IMR-90 (cell line): Measurements from ENCODE around the gene PLA2G4E. TPM values are rescaled to one million over a fixed set of nuclear protein-coding genes. Genes with fewer than 3 reads are reported as not detected.

ENCODE experiments used
- ATAC-seq: fragments of 200-7000 bp; cut with Tn5 transposase; 2 replicates; pipeline ENCODE4 v1.9.1; 2020; ENCODE audit warnings: low read depth, mild to moderate bottlenecking, moderate library complexity
- BruUV-seq: library from RNA; stranded (reverse); fragments of 400-500 nt; replicated peaks from 2 replicates; lab custom pipeline; 2021; lab: Mats Ljungman, UMichigan
- CTCF ChIA-PET: fragments of 300-600 bp; formaldehyde crosslinking; extraction: SDS; loops from one replicate; lab custom pipeline; 2021; ENCODE audit warnings: antibody characterized with exemption; lab: Yijun Ruan, JAX
- POLR2A ChIA-PET: fragments of 300-600 bp; sonication (Branson Sonifier 250); formaldehyde crosslinking; loops from one replicate; lab custom pipeline; 2022; ENCODE audit warnings: antibody characterized with exemption; ENCODE audit not compliant: unreplicated experiment; lab: Charles Lee
- DNase-seq: peaks from one replicate; pipeline ENCODE4 v3.0.0; 2013
- H2AFZ ChIP-seq: replicated peaks from 2 replicates; pipeline ENCODE3; 2013; ENCODE audit warnings: low read length, mild to moderate bottlenecking; ENCODE audit not compliant: poor library complexity
- H2AK5ac ChIP-seq: 2 replicates; pipeline ENCODE4 v1.6.1; 2013; ENCODE audit warnings: low read depth, low read length, inconsistent platforms
- H2AK9ac ChIP-seq: replicated peaks from 2 replicates; pipeline ENCODE3; 2013; ENCODE audit warnings: mild to moderate bottlenecking, low read depth, low read length, moderate library complexity; ENCODE audit not compliant: poor library complexity
- H2BK120ac ChIP-seq: 2 replicates; pipeline ENCODE4 v1.6.1; 2013; ENCODE audit warnings: low read depth, low read length, inconsistent platforms
- H2BK15ac ChIP-seq: 3 replicates; pipeline ENCODE4 v1.6.1; 2013; ENCODE audit warnings: low read depth, low read length, inconsistent platforms
- H2BK20ac ChIP-seq: 2 replicates; pipeline ENCODE4 v1.6.1; 2013; ENCODE audit warnings: low read depth, mild to moderate bottlenecking, inconsistent platforms, low read length, moderate library complexity
- H2BK5ac ChIP-seq: 2 replicates; pipeline ENCODE4 v1.6.1; 2013; ENCODE audit warnings: mild to moderate bottlenecking, low read depth, low read length, inconsistent platforms; ENCODE audit not compliant: poor library complexity, severe bottlenecking
- H3K14ac ChIP-seq: replicated peaks from 2 replicates; pipeline ENCODE4 v1.6.1; 2013; ENCODE audit warnings: low read depth, low read length, inconsistent platforms
- H3K18ac ChIP-seq: 2 replicates; pipeline ENCODE4 v1.6.1; 2013; ENCODE audit warnings: low read depth, low read length, control low read depth
- H3K23ac ChIP-seq: 2 replicates; pipeline ENCODE4 v1.6.1; 2013; ENCODE audit warnings: low read depth, low read length, inconsistent platforms
- H3K27ac ChIP-seq: 2 replicates; pipeline ENCODE4 v1.5.1; 2013; ENCODE audit warnings: mild to moderate bottlenecking, control low read depth, low read length; ENCODE audit not compliant: insufficient read depth
- H3K27me3 ChIP-seq: 2 replicates; pipeline ENCODE4 v1.6.1; 2013; ENCODE audit warnings: low read length; ENCODE audit not compliant: control insufficient read depth, insufficient read depth
- H3K36me3 ChIP-seq: 2 replicates; pipeline ENCODE4 v1.6.1; 2013; ENCODE audit warnings: low read length, mixed read lengths; ENCODE audit not compliant: control insufficient read depth, insufficient read depth
- H3K4ac ChIP-seq: 2 replicates; pipeline ENCODE4 v1.6.1; 2013; ENCODE audit warnings: low read depth, low read length, inconsistent platforms
- H3K4me1 ChIP-seq: 2 replicates; pipeline ENCODE4 v1.6.1; 2013; ENCODE audit warnings: low read length, mixed read lengths; ENCODE audit not compliant: control insufficient read depth, insufficient read depth
- H3K4me2 ChIP-seq: 2 replicates; pipeline ENCODE4 v1.6.1; 2013; ENCODE audit warnings: low read depth, mild to moderate bottlenecking, control low read depth, low read length, moderate library complexity
- H3K4me3 ChIP-seq: 2 replicates; pipeline ENCODE4 v1.5.1; 2013; ENCODE audit warnings: low read depth, mild to moderate bottlenecking, control low read depth, low read length, moderate library complexity; ENCODE audit not compliant: insufficient read depth
- H3K56ac ChIP-seq: 2 replicates; pipeline ENCODE4 v1.6.1; 2013; ENCODE audit warnings: low read length, inconsistent platforms; ENCODE audit not compliant: insufficient read depth; ENCODE audit errors: extremely low read depth
- H3K79me1 ChIP-seq, 2 experiments: 2 replicates each; pipeline ENCODE4 v1.6.1; 2013; ENCODE audit warnings: low read length in 2 of 2, inconsistent platforms in 1 of 2, low read depth in 1 of 2
- H3K9ac ChIP-seq: 2 replicates; pipeline ENCODE4 v1.6.1; 2013; ENCODE audit warnings: low read depth, low read length, control low read depth
- H3K9me1 ChIP-seq: 2 replicates; pipeline ENCODE4 v1.6.1; 2013; ENCODE audit warnings: low read length, inconsistent platforms; ENCODE audit not compliant: insufficient read depth
- H3K9me3 ChIP-seq: 2 replicates; pipeline ENCODE4 v1.6.1; 2013; ENCODE audit warnings: low read length; ENCODE audit not compliant: control insufficient read depth, insufficient read depth
- H4K20me1 ChIP-seq: 2 replicates; pipeline ENCODE4 v1.6.1; 2013; ENCODE audit warnings: low read length, inconsistent platforms; ENCODE audit not compliant: insufficient read depth
- H4K5ac ChIP-seq: 2 replicates; pipeline ENCODE4 v1.6.1; 2013; ENCODE audit warnings: mild to moderate bottlenecking, low read depth, low read length, control low read depth
- H4K8ac ChIP-seq, 2 experiments: 2 replicates each; pipeline ENCODE4 v1.6.1; 2013; ENCODE audit warnings: low read depth in 2 of 2, low read length in 2 of 2, control low read depth in 1 of 2, inconsistent platforms in 1 of 2
- H4K91ac ChIP-seq: 2 replicates; pipeline ENCODE4 v1.6.1; 2013; ENCODE audit warnings: low read depth, low read length, inconsistent platforms; ENCODE audit not compliant: insufficient read depth
- BHLHE40 ChIP-seq: fragments of 150-350 bp; IDR thresholded peaks from 2 replicates; pipeline ENCODE4 v1.6.1; 2016; ENCODE audit warnings: mild to moderate bottlenecking, low read depth, low read length
- CHD1 ChIP-seq: IDR thresholded peaks from 2 replicates; pipeline ENCODE4 v1.6.1; 2012; ENCODE audit warnings: low read depth, low read length, improper control_type of control experiment
- CTCF ChIP-seq: conservative IDR thresholded peaks from 2 replicates; pipeline ENCODE4 v1.5.1; 2012; ENCODE audit warnings: mild to moderate bottlenecking, low read depth, low read length, improper control_type of control experiment
- FOS ChIP-seq: fragments of 150-350 bp; IDR thresholded peaks from 2 replicates; pipeline ENCODE4 v1.6.1; 2016; ENCODE audit warnings: low read depth, low read length
- MXI1 ChIP-seq: IDR thresholded peaks from 2 replicates; pipeline ENCODE4 v1.6.1; 2012; ENCODE audit warnings: low read depth, mild to moderate bottlenecking, low read length, moderate library complexity, borderline replicate concordance
- NFE2L2 ChIP-seq: fragments of 150-350 bp; IDR thresholded peaks from 2 replicates; pipeline ENCODE4 v1.6.1; 2016; ENCODE audit warnings: low read depth, mild to moderate bottlenecking, low read length
- RAD21 ChIP-seq: IDR thresholded peaks from 2 replicates; pipeline ENCODE4 v1.6.1; 2012; ENCODE audit warnings: low read length, improper control_type of control experiment
- SMC3 ChIP-seq: fragments of 150-350 bp; IDR thresholded peaks from 2 replicates; pipeline ENCODE4 v1.6.1; 2016; ENCODE audit warnings: low read depth, mild to moderate bottlenecking, antibody characterized with exemption, low read length, moderate library complexity
- USF2 ChIP-seq: fragments of 150-350 bp; IDR thresholded peaks from 2 replicates; pipeline ENCODE4 v1.6.1; 2017; ENCODE audit warnings: mild to moderate bottlenecking, antibody characterized with exemption, low read length, low read depth
- WGBS, 2 experiments: methylation state at CpG; one replicate each; pipeline versions ENCODE4 v1.1.5 to v1.1.7; 2013; ENCODE audit warnings: missing lambda C conversion rate in 2 of 2; ENCODE audit not compliant: insufficient read length in 1 of 2; ENCODE audit errors: extremely low coverage in 2 of 2; 5-methylcytosine and 5-hydroxymethylcytosine counted together
- dilution Hi-C: fragments of 300-500 bp; cut with HindIII; formaldehyde crosslinking; loops from one replicate; pipeline ENCODE4 v1.14.3; 2018; ENCODE audit warnings: low sequenced_read_pairs; ENCODE audit not compliant: unreplicated experiment
- in situ Hi-C: fragments of 300-500 bp; cut with MboI; formaldehyde crosslinking; loops from 3 replicates; pipeline ENCODE4 v1.14.3; 2019; ENCODE audit warnings: low sequenced_read_pairs, inconsistent platforms, mixed read lengths
- intact Hi-C: fragments of 100-400 bp; cut with micrococcal nuclease; formaldehyde crosslinking; loops from 2 replicates; pipeline ENCODE4 v1.10.0; 2022
- polyA plus RNA-seq, 3 experiments: library from polyadenylated mRNA; depleted of rRNA; stranded (reverse); fragments of >200 nt; gene quantifications; 2 replicates each; pipeline ENCODE4 v1.2.3, GENCODE V29; 2012; ENCODE audit warnings: low replicate concordance in 1 of 3
- total RNA-seq: library from RNA; depleted of rRNA; stranded (reverse); fragments of >200 nt; gene quantifications from 2 replicates; pipeline ENCODE4 v1.2.3, GENCODE V29; 2012

The PLA2G4E gene
- total and polyA plus RNA-seq, 2 of the 4 experiments (the other 2 are of a cell fraction): not detected

GRCh38 chr15:41995476-41995855 is 25.4 kb downstream of the PLA2G4E start:
- Histone ChIP-seq H2AFZ (no peak overlapping the region), H3K4me1 (no peaks in the 10 kb centered on the region), H3K4ac (no peak overlapping the region), H2BK120ac (no peak overlapping the region), H3K27ac (no peak overlapping the region), H4K8ac (no peak overlapping the region), H3K9ac (no peak overlapping the region), H4K91ac (no peak overlapping the region), H2BK20ac (no peak overlapping the region), H3K4me3 (no peak overlapping the region), H3K18ac (no peak overlapping the region), H2BK15ac (no peak overlapping the region), H4K5ac (no peak overlapping the region), H3K79me1 (no peaks in the 10 kb centered on the region), H3K23ac (no peak overlapping the region), H2AK9ac (no peak overlapping the region), H4K20me1 (no peaks in the 10 kb centered on the region), H3K27me3 (peaks cover 51% of the 10 kb centered on the region), H3K56ac (no peak overlapping the region), H3K36me3 (no peaks in the 10 kb centered on the region), H3K14ac (no peak overlapping the region), H3K9me3 (no peaks in the 10 kb centered on the region), H3K9me1 (no peaks in the 10 kb centered on the region), H2AK5ac (no peak overlapping the region), H2BK5ac (no peak overlapping the region), H3K4me2 (no peak overlapping the region)
- dilution Hi-C loops: no loop called here
- no peak for DNase-seq
- TF ChIP-seq NFE2L2 (no peak), MXI1 (no peak), BHLHE40 (no peak), FOS (no peak), SMC3 (no peak), RAD21 (no peak), USF2 (no peak), CTCF (no peak), CHD1 (no peak)
- CTCF ChIA-PET: interaction anchor here (1.7 kb wide), 1 partner anchor 15 kb away, joined by 3 read pairs; no protein-coding TSS in a partner anchor
- intact Hi-C loops: loop anchor here (2.0 kb wide), 1 partner anchor 85 kb away; no protein-coding TSS in a partner anchor
- ATAC-seq: no peak
- in situ Hi-C loops: no loop called here
- BruUV-seq: no TSS peak
- WGBS, 2 experiments: 73% methylated on average over 3 of the region's 7 CpGs; no CpG with 5 or more reads in 1 of the 2 experiments
- POLR2A ChIA-PET: no interaction called here
